ENCODE measurements around the gene CD74. TPM values are rescaled to one million over a fixed set of nuclear protein-coding genes. Genes with fewer than 3 reads are reported as not detected.

CD74 gene
- total and polyA plus RNA-seq, 2 of the 13 experiments (the other 11 are each of a cell fraction or from before 2014, with no cell fraction given), result 34.1 to 84.4 TPM

GRCh38 chr5:150399524-150400211, 13.0 kb downstream of the CD74 start:
- intact Hi-C loops (cut with micrococcal nuclease; ENCODE audit: unreplicated experiment) (no loop called here), in situ Hi-C loops (cut with HindIII; ENCODE audit: extremely low pct_ligation_motif_present, low pct_unique_long_range_greater_than_20kb) (loop anchor here (5.0 kb wide), 1 partner anchor 38 kb away; no protein-coding TSS in a partner anchor)
- H3K9ac ChIP-seq (ENCODE audit: insufficient read depth, low read depth, low read length), result no peak overlapping the region
- H3K36me3 ChIP-seq (replicated peaks in 1 of 2; ENCODE audit: control insufficient read depth in 1 of 2, insufficient read depth in 2 of 2, low read length in 2 of 2), result peaks cover 25 to 65% of the 10 kb centered on the region in 2 experiments; a peak in 4 of 5 replicates
- ChIA-PET CTCF (ENCODE audit: low intra/inter-chr PET ratio, low total read pairs) (interaction anchor here (3.5 kb wide), 1 partner anchor 36 kb away, joined by 27 read pairs; no protein-coding TSS in a partner anchor), POLR2A (interaction anchor here (0.7 to 3.7 kb wide), 4 partner anchors 11 to 30 kb away, joined by 3 to 11 read pairs (median 6); partner anchors contain the start of gene CD74)
- no TSS peak for BruUV-seq (replicated peaks)
- H3K4me2 ChIP-seq (ENCODE audit: low read depth, low read length), result no peak overlapping the region
- no peak overlapping the region for H3K4me3 ChIP-seq (replicated peaks in 1 of 3; ENCODE audit: insufficient read depth in 1 of 3, low read depth in 2 of 3, low read length in 3 of 3)
- no peaks in the 10 kb centered on the region for H3K9me3 ChIP-seq (ENCODE audit: low read length)
- no peaks in the 10 kb centered on the region for H3K79me2 ChIP-seq (ENCODE audit: insufficient read depth, low read length)
- 99% methylated on average over 10 of the region's 11 CpGs for WGBS (ENCODE audit: low lambda C conversion rate)
- H3K4me1 ChIP-seq (ENCODE audit: insufficient read depth, low read length), result no peaks in the 10 kb centered on the region
- no peak overlapping the region for H3K27ac ChIP-seq (ENCODE audit: extremely low read length, insufficient read depth, low read length)
- DNase-seq (ENCODE audit: low spot score) (no peak), FAIRE-seq (no peak), ATAC-seq (no peak)
- no peaks in the 10 kb centered on the region for H3K27me3 ChIP-seq (ENCODE audit: control insufficient read depth in 1 of 2, insufficient read depth in 2 of 2, low read length in 2 of 2)
- H4K20me1 ChIP-seq (ENCODE audit: insufficient read depth, low read length), result no peaks in the 10 kb centered on the region
- no peak overlapping the region for H2AFZ ChIP-seq (ENCODE audit: low read length)
- TF ChIP-seq, protein P1, sequence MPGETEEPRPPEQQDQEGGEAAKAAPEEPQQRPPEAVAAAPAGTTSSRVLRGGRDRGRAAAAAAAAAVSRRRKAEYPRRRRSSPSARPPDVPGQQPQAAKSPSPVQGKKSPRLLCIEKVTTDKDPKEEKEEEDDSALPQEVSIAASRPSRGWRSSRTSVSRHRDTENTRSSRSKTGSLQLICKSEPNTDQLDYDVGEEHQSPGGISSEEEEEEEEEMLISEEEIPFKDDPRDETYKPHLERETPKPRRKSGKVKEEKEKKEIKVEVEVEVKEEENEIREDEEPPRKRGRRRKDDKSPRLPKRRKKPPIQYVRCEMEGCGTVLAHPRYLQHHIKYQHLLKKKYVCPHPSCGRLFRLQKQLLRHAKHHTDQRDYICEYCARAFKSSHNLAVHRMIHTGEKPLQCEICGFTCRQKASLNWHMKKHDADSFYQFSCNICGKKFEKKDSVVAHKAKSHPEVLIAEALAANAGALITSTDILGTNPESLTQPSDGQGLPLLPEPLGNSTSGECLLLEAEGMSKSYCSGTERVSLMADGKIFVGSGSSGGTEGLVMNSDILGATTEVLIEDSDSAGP (CRISPR knock-in tag; IDR thresholded peaks at IDR 0.05; ENCODE audit: borderline replicate concordance), result no peak
- TF ChIP-seq CCDC6 (CRISPR knock-in tag; IDR thresholded peaks at IDR 0.05) (no peak), ZKSCAN5 (CRISPR knock-in tag; IDR thresholded peaks at IDR 0.05) (no peak), SMARCE1 (IDR thresholded peaks at IDR 0.05; ENCODE audit: borderline replicate concordance) (no peak), EEA1 (CRISPR knock-in tag; IDR thresholded peaks at IDR 0.05; ENCODE audit: borderline replicate concordance) (no peak), ZNF543 (CRISPR knock-in tag; IDR thresholded peaks at IDR 0.05) (no peak), NRL (CRISPR knock-in tag; IDR thresholded peaks at IDR 0.05; ENCODE audit: borderline replicate concordance) (no peak), HOXA3 (CRISPR knock-in tag; IDR thresholded peaks at IDR 0.05) (no peak), MTF1 (CRISPR knock-in tag; IDR thresholded peaks at IDR 0.05) (no peak), ZNF597 (CRISPR knock-in tag; IDR thresholded peaks at IDR 0.05) (no peak), FIP1L1 (IDR thresholded peaks at IDR 0.05; ENCODE audit: borderline replicate concordance, insufficient read depth, low read depth, low read length) (no peak), ZNF468 (CRISPR knock-in tag; IDR thresholded peaks at IDR 0.05) (no peak), TAF15 (IDR thresholded peaks at IDR 0.05; ENCODE audit: low read depth, low read length, poor library complexity, severe bottlenecking) (no peak), PREB (CRISPR knock-in tag; IDR thresholded peaks at IDR 0.05) (no peak), STAT5B (CRISPR knock-in tag; IDR thresholded peaks at IDR 0.05) (no peak), ZNF251 (CRISPR knock-in tag; IDR thresholded peaks at IDR 0.05) (no peak)
- TF ChIP-seq, protein P2, sequence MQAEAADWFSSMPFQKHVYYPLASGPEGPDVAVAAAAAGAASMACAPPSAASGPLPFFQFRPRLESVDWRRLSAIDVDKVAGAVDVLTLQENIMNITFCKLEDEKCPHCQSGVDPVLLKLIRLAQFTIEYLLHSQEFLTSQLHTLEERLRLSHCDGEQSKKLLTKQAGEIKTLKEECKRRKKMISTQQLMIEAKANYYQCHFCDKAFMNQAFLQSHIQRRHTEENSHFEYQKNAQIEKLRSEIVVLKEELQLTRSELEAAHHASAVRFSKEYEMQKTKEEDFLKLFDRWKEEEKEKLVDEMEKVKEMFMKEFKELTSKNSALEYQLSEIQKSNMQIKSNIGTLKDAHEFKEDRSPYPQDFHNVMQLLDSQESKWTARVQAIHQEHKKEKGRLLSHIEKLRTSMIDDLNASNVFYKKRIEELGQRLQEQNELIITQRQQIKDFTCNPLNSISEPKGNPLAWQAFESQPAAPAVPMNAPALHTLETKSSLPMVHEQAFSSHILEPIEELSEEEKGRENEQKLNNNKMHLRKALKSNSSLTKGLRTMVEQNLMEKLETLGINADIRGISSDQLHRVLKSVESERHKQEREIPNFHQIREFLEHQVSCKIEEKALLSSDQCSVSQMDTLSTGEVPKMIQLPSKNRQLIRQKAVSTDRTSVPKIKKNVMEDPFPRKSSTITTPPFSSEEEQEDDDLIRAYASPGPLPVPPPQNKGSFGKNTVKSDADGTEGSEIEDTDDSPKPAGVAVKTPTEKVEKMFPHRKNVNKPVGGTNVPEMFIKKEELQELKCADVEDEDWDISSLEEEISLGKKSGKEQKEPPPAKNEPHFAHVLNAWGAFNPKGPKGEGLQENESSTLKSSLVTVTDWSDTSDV (CRISPR knock-in tag; IDR thresholded peaks at IDR 0.05), result no peak

Measured in HepG2 (cell line).